HG02610 (cell line): ENCODE measurements around the gene SULF2.

Experiments
- ATAC-seq: cut with Tn5 transposase; IDR thresholded peaks from one replicate; pipeline ENCODE4 v1.9.1; 2021; ENCODE audit warnings: mild to moderate bottlenecking, moderate library complexity; ENCODE audit not compliant: unreplicated experiment

Gene SULF2

GRCh38 chr20:47740862-47741184 is 44.5 kb downstream of the SULF2 start:
- ATAC-seq, result no peak

- no peak for ATAC-seq
Measured at GRCh38 chr20:47740121-47740861, 45.0 kb downstream of the SULF2 start.

- ATAC-seq, result no peak
Measured at GRCh38 chr20:47737923-47738322, 47.4 kb downstream of the SULF2 start.

GRCh38 chr20:47736570-47737152 is 48.6 kb downstream of the SULF2 start:
- ATAC-seq, result no peak

- ATAC-seq, result no peak
Measured at GRCh38 chr20:47735412-47736400, 49.6 kb downstream of the SULF2 start.

GRCh38 chr20:47734870-47735269 is 50.4 kb downstream of the SULF2 start:
- no peak for ATAC-seq

GRCh38 chr20:47733892-47734291 is 51.4 kb downstream of the SULF2 start:
- ATAC-seq, result no peak

GRCh38 chr20:47730744-47731143 is 54.5 kb downstream of the SULF2 start:
- ATAC-seq, result no peak

GRCh38 chr20:47729472-47729871 is 55.8 kb downstream of the SULF2 start:
- no peak for ATAC-seq

GRCh38 chr20:47727909-47728361 is 57.3 kb downstream of the SULF2 start:
- no peak for ATAC-seq

GRCh38 chr20:47727170-47727880 is 58.0 kb downstream of the SULF2 start:
- no peak for ATAC-seq

GRCh38 chr20:47726632-47727031 is 58.6 kb downstream of the SULF2 start:
- ATAC-seq, result no peak

- ATAC-seq, result no peak
Measured at GRCh38 chr20:47725248-47725973, 59.9 kb downstream of the SULF2 start.

GRCh38 chr20:47724910-47725247 is 60.4 kb downstream of the SULF2 start:
- ATAC-seq, result no peak

- ATAC-seq, result no peak
Measured at GRCh38 chr20:47724396-47724795, 60.9 kb downstream of the SULF2 start.

- no peak for ATAC-seq
Measured at GRCh38 chr20:47723322-47723721, 62.0 kb downstream of the SULF2 start.

GRCh38 chr20:47720636-47721427 is 64.4 kb downstream of the SULF2 start:
- no peak for ATAC-seq

GRCh38 chr20:47719625-47720024 is 65.7 kb downstream of the SULF2 start:
- no peak for ATAC-seq

GRCh38 chr20:47719211-47719610 is 66.1 kb downstream of the SULF2 start:
- no peak for ATAC-seq

GRCh38 chr20:47718398-47718797 is 66.9 kb downstream of the SULF2 start:
- no peak for ATAC-seq
